Stimulated activated CD8-positive, alpha-beta memory T cell treated with anti-CD3 and anti-CD28 coated beads, Interleukin-2, amount 100 ng/mL, for 48 hours (primary cell): ENCODE data around the gene ECT2L.
"Not testable (repeated sequence)": the region's sequence is repeated elsewhere in the genome, so short reads cannot be mapped to it uniquely, and the experiment has no call there.

Experiments used
- DNase-seq, 2 donors: peaks; one replicate each; pipeline ENCODE4 v3.0.0-alpha.2; 2020; ENCODE audit warnings: low read depth in 2 of 2

The ECT2L gene

DNA sequence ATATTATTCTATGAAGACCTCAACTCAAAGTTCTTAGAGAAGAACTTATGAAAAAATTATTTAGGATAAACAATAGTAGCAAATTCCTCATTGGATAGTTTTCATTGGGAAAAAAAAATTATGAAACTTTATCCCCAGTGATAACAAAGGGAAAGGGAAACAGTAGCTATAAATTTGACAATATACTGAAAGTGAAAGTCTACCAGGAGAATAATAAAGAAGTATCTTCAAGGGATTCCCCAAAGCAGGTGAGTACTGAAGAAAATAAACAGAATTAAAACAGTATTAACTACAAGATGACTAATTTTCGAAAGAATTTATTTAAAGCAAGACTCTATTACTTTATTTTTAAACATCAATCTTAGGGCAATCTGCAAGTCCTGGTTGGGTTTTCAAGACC is 135.8 kb downstream of the ECT2L start:
- no peak for DNase-seq

DNA sequence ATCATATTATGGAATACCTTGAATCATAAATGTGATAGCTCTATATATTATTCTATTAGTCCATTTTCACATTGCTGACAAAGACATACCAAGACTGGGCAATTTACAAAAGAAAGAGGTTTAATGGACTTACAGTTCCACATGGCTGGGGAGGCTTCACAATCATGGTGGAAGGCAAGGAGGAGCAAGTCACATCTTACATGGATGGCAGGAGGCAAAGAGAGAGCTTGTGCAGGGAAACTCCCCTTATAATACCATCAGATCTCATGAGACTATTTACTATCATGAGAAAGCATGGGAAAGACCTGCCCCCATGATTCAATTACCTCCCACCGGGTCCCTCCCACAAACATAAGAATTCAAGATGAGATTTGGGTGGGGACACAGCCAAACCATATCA is 141.0 kb downstream of the ECT2L start:
- not testable (repeated sequence) for DNase-seq

DNA sequence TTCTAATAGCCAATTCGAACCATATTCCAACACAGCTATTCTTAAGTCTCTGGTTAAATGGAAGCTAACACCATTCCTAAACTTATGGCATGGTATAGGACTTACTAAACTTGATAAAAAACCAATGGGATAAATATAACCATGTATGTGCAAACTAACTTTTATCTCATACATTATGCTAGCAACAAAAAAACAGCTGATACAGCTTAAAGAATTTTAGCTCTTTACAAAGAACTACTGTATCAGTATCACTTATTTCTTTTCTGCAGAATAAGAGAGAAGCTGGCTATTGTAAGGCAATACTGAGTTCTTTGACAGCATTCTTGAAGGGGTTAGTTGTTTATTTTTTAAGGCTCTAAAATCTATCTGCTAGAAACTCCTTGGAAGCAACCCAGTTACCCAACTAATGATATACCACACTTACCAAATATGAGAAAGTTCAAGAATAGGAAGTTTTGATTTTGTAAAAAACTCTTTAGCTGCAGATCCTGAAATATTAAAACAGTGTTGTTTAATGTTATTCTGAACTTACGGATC is 147.3 kb downstream of the ECT2L start:
- no peak for DNase-seq

DNA sequence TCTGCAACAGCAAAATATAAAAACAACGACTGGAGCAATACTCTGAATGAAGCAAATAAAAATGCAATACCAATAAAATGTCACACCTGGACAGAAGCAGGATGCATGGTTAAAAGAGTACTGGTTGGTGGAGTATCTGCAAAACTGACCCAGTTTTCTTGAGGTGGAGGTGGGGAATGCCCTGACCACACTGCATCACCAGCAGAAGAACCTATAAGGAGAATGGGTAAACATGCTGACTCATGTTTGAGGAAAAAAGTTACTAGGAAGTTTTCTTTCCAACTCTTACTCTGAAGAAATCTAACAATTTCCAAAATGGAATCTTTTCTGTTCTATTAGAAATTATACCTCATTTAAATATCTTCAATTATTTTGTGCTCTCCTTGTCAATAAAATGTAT is 148.5 kb downstream of the ECT2L start:
- DNase-seq, result no peak

DNA sequence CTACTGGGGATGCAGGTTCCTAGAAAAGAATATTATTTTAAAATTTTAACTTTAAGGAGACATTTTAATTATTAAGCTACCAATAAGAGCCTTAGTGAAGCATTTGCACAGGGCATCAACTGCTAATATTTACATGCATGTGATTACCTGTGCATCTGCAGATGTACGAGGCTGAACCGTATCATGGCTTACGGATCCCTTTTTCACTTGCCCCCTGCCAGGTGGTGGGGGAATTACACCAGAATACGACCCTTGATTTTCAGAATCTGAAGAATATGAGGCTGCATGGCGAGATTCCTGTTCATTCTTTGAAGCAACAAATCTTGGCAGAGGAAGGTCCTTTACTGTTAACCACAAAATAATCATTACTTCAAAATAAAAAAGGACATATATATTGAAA is 149.5 kb downstream of the ECT2L start:
- DNase-seq, result no peak

DNA sequence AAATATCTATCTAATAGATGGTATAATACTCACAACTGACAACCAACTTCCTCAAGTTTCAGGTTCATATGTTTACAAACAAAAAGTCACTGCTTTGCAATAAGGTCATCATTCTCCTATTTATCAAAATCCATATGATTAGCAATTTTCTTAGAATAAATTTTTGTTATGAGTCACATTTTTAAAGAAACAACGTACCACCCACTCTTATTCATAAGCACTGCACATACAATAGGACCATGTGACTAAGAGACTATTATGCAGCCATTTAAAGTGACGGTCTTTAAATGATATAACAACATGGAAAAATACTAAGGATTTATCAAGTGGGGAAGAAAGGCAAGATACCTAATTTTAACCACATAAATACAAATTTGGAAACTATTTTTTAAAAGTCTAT is 152.1 kb downstream of the ECT2L start:
- DNase-seq, result no peak

DNA sequence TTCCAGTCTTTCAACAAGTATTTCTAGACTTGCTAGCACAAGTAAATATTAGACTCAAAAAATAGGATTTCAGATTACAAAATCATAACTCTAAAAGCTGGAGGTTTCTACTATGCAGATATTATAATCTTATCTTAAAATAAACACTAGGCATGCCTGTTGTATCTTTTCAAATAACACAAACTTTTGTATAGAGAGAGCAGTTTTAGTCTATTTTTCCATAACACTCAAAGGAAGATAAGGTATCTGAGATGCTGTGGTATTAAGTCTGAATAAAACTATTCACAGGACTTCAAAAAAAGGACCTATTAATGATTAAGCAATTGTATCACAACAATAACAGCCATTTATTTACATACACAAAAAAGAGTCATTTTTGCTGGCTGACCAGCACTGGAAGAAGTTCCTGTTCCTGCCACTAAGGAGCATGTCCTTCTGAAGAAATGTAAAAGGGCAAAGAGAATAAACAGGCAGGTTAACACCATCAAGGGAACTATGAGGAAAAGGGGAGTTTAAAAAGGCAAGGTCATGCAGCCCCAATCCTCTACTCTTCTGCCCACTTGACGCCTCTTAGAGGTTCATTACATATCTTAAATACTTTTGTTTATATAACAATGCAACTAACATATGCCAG is 152.8 kb downstream of the ECT2L start:
- no peak for DNase-seq

DNA sequence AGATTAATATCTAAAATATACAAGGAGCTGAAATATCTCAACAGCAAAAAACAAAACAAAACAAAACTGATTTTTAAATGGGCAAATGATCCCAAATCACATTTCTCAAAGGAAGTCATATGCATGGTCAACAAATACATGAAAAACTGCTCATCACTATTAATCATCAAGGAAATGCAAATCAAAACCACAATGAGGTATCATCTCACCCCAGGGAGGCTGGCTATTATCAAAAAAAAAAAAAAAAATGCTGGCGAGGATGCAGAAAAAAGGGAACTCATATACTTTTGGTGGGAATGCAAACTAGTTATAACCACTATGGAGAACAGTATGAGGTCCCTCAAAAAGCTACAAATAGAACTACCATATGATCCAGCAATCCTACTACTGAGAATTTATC is 157.6 kb downstream of the ECT2L start:
- DNase-seq, result no peak
